GM12872 (cell line): Measurements from ENCODE around the gene ERP27.

ENCODE experiments used
- CTCF ChIP-seq: IDR thresholded peaks from 3 replicates; pipeline ENCODE4 v1.5.1; 2011; ENCODE audit warnings: low read depth, mild to moderate bottlenecking, low read length, moderate library complexity; ENCODE audit not compliant: insufficient read depth

The ERP27 gene

GRCh38 chr12:14959916-14960496 is 21.7 kb upstream of the ERP27 start:
- no peak for TF ChIP-seq CTCF

- TF ChIP-seq CTCF = no peak
These were observed 21.1 kb upstream of the ERP27 start for GRCh38 chr12:14959463-14959862.

GRCh38 chr12:14959126-14959440 is 20.7 kb upstream of the ERP27 start:
- TF ChIP-seq CTCF = no peak

GRCh38 chr12:14958361-14959125 is 20.2 kb upstream of the ERP27 start:
- no peak for TF ChIP-seq CTCF

- no peak for TF ChIP-seq CTCF
These were observed 19.3 kb upstream of the ERP27 start for GRCh38 chr12:14957551-14958168.

- TF ChIP-seq CTCF = no peak
These were observed 18.6 kb upstream of the ERP27 start for GRCh38 chr12:14956905-14957304.

- no peak for TF ChIP-seq CTCF
These were observed 17.9 kb upstream of the ERP27 start for GRCh38 chr12:14956024-14956891.
